ENCODE data around the gene CTTNBP2NL. TPM values are rescaled to one million over a fixed set of nuclear protein-coding genes. Genes with fewer than 3 reads are reported as not detected.

Gene CTTNBP2NL
- total and polyA plus RNA-seq, 9 donors, result 8.1 to 35.7 (median 28.3) TPM

DNA sequence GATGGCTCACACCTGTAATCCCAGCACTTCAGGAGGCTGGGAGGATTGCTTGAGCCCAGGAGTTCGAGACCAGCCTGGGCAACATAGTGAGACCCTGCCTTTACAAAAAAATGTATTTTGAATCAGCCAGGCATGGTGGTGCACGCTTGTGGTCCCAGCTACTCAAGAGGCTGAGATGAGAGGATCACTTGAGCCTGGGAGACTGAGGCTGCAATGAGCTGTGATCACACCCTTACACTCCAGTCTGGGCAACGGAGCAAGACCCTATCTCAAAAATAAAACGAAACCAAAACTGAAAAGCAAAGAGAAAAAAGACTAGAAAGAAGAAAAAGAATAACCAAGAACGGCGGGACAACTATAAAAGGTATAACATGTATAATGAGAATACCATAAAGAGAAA is 97.3 kb downstream of the CTTNBP2NL start:
- no peak overlapping the region for H3K4me3 ChIP-seq
- no peaks in the 10 kb centered on the region for H3K27me3 ChIP-seq
- no peak for DNase-seq
- no peaks in the 10 kb centered on the region for H3K9me3 ChIP-seq
- no peaks in the 10 kb centered on the region for H3K4me1 ChIP-seq (ENCODE audit: insufficient read depth)
- TF ChIP-seq, protein P1, sequence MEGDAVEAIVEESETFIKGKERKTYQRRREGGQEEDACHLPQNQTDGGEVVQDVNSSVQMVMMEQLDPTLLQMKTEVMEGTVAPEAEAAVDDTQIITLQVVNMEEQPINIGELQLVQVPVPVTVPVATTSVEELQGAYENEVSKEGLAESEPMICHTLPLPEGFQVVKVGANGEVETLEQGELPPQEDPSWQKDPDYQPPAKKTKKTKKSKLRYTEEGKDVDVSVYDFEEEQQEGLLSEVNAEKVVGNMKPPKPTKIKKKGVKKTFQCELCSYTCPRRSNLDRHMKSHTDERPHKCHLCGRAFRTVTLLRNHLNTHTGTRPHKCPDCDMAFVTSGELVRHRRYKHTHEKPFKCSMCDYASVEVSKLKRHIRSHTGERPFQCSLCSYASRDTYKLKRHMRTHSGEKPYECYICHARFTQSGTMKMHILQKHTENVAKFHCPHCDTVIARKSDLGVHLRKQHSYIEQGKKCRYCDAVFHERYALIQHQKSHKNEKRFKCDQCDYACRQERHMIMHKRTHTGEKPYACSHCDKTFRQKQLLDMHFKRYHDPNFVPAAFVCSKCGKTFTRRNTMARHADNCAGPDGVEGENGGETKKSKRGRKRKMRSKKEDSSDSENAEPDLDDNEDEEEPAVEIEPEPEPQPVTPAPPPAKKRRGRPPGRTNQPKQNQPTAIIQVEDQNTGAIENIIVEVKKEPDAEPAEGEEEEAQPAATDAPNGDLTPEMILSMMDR (IDR thresholded peaks at IDR 0.05), result no peak
- no peak for TF ChIP-seq POLR2A (IDR thresholded peaks at IDR 0.05)
- no peak for TF ChIP-seq EP300 (IDR thresholded peaks at IDR 0.05)
- H3K27ac ChIP-seq, result no peak overlapping the region
- intact Hi-C loops (cut with DNase I), result loop anchor here in 1 of 4 donors (10.0 kb wide), 1 partner anchor 51 kb away; no protein-coding TSS in a partner anchor
- 83 to 89% (median 84%) methylated on average over 6 of the region's 6 CpGs for WGBS, 3 donors
- no peaks in the 10 kb centered on the region for H3K36me3 ChIP-seq

DNA sequence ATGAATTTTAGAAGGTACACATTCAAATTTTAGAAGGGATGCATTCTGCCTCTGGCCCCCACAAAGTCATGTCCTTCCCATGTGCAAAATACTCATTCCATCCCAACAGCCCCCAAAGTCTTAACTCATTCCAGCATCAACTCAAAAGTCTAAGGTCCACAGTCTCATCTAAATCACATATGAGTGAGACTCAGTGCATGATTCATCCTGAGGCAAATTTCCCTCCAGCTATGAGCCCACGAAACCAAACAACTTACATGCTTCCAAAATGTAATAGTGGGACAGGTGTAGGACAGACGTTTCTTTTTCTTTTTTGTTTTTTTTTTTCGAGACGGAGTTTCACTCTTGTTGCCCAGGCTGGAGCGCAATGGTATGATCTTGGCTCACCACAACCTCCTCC is 100.3 kb downstream of the CTTNBP2NL start:
- WGBS, 3 donors, result 74 to 78% (median 77%) methylated on average over 5 of the region's 5 CpGs
- no peaks in the 10 kb centered on the region for H3K27me3 ChIP-seq
- no peak overlapping the region for H3K4me3 ChIP-seq
- TF ChIP-seq EP300 (IDR thresholded peaks at IDR 0.05), result no peak
- TF ChIP-seq POLR2A (IDR thresholded peaks at IDR 0.05), result no peak
- TF ChIP-seq, protein P1 (IDR thresholded peaks at IDR 0.05), result no peak
- DNase-seq, result no peak
- H3K4me1 ChIP-seq (ENCODE audit: insufficient read depth), result no peaks in the 10 kb centered on the region
- no peaks in the 10 kb centered on the region for H3K9me3 ChIP-seq
- intact Hi-C loops (cut with DNase I), result loop anchor here in 1 of 4 donors (10.0 kb wide), 1 partner anchor 49 kb away; no protein-coding TSS in a partner anchor
- no peak overlapping the region for H3K27ac ChIP-seq
- H3K36me3 ChIP-seq, result no peaks in the 10 kb centered on the region

DNA sequence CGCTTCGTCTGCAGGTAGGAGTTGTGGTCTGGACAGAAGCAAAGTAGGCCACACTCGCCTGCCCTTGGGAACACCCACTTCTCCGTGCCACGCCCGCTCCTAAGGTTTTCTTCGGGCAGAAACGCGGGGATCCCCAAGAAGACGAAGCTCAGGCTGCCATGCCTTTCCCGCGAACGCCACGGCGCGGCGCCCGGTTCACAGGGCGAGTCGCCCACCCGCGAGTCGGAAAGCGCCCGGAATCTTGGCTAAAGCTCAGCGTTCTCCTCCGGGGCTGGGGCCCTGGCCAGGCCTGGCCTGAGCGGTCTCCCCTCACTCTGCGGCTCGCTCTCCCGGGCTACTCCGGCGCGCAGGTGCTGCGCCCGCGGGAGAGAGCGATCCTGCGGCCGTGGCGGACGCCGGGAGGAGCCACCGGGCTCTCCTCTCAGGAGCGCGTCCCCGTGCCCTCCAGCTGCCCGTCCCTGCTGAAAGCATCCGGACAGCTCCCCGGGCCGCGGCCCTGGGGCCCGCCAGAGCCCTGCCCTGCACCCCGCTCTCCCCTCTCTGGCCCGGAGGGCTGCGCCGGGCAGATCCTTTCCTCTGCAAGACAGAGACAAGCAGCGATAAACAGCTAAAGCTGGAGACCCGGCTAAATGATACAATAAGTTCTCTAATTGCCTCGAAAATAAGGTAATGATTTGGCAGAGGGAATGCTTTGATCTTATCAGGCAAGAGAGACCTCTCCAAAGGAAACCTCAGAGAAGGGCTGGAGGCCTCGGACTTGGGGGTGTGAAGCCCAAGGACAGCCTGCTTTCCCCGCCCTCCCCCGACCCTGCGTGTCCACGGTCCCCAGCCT is 106.0 kb downstream of the CTTNBP2NL start:
- Histone ChIP-seq H3K4me3 (peak overlapping the region; percentile 51), H3K9me3 (no peaks in the 10 kb centered on the region), H3K27me3 (no peaks in the 10 kb centered on the region), H3K4me1 (ENCODE audit: insufficient read depth) (peaks cover 36% of the 10 kb centered on the region), H3K27ac (peak overlapping the region in 1 of 2 donors; percentile 18), H3K36me3 (no peaks in the 10 kb centered on the region)
- intact Hi-C loops (cut with DNase I), result loop anchor here in 3 of 4 donors (2.0 to 10.0 kb wide), 4 partner anchors 113 to 205 kb away; partner anchors contain the start of genes RHOC (in 3 of the 3), CAPZA1 (in 2 of the 3) and ST7L (in 2 of the 3)
- TF ChIP-seq, protein P1 (IDR thresholded peaks at IDR 0.05), result peak; percentile 60 to 73 (median 73)
- no peak for TF ChIP-seq EP300 (IDR thresholded peaks at IDR 0.05)
- TF ChIP-seq POLR2A (IDR thresholded peaks at IDR 0.05), result no peak
- WGBS, 3 donors, result 3 to 4% (median 3%) methylated on average over 61 to 65 of the region's 65 CpGs
- DNase-seq, result peak; percentile 84 to 91 (median 86)

DNA sequence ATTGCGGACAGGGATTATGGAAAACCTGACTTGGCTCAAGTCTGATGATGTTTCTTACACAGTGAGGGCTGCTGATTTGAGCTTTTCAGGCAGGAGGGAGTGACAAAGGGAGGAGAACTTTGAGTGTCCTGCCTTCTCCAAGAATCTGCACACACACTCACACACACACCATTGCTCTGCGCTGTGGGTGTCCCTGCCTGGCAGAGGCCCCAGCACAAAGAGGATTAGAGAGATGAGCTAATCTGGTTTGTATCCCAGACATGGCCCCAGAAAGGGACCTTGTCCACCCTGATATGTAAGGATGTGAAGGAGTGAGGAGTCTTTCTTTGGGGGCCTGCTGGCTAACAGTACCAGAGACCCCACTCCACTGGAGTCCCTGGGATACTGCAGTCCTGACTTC is 106.8 kb downstream of the CTTNBP2NL start:
- Histone ChIP-seq H3K36me3 (no peaks in the 10 kb centered on the region), H3K9me3 (no peaks in the 10 kb centered on the region), H3K4me3 (no peak overlapping the region), H3K4me1 (ENCODE audit: insufficient read depth) (peaks cover 36% of the 10 kb centered on the region), H3K27me3 (no peaks in the 10 kb centered on the region), H3K27ac (no peak overlapping the region)
- DNase-seq, result peak in 1 of 5 donors; percentile 51
- intact Hi-C loops (cut with DNase I), result loop anchor here in 3 of 4 donors (2.0 to 10.0 kb wide), 4 partner anchors 112 to 204 kb away; partner anchors contain the start of genes RHOC (in 3 of the 3), CAPZA1 (in 2 of the 3) and ST7L (in 2 of the 3)
- WGBS, 3 donors, result 57 to 70% (median 64%) methylated on average over 2 of the region's 2 CpGs
- TF ChIP-seq EP300 (IDR thresholded peaks at IDR 0.05), result no peak
- TF ChIP-seq, protein P1 (IDR thresholded peaks at IDR 0.05), result no peak
- TF ChIP-seq POLR2A (IDR thresholded peaks at IDR 0.05), result no peak

Measured in ovary (tissue), 9 donors.